Activated CD8-positive, alpha-beta T cell treated with anti-CD3 and anti-CD28 coated beads for 36 hours (primary cell): Measurements from ENCODE around the gene TENT5C. TPM values are rescaled to one million over a fixed set of nuclear protein-coding genes. Genes with fewer than 3 reads are reported as not detected.

ENCODE experiments used
- ATAC-seq: fragments of 200-7000 bp; cut with Tn5 transposase; one replicate; pipeline ENCODE4 v1.10.0; 2021; ENCODE audit warnings: mild to moderate bottlenecking, moderate library complexity
- CTCF ChIA-PET: fragments of 350-600 bp; sonication (Branson Sonifier 250); formaldehyde crosslinking; loops from one replicate; lab custom pipeline; 2021; ENCODE audit warnings: antibody characterized with exemption; lab: Charles Lee
- POLR2A ChIA-PET: fragments of 350-600 bp; sonication (Branson Sonifier 250); formaldehyde crosslinking; loops from one replicate; lab custom pipeline; 2021; ENCODE audit warnings: antibody characterized with exemption; lab: Charles Lee
- DNase-seq: peaks from one replicate; pipeline ENCODE4 v3.0.0-alpha.2; 2020
- H3K27ac Mint-ChIP-seq: one replicate; pipeline ENCODE4 v1.8.0; 2021; ENCODE audit warnings: mild to moderate bottlenecking, mixed read lengths
- H3K27me3 Mint-ChIP-seq: one replicate; pipeline ENCODE4 v1.8.0; 2021; ENCODE audit warnings: mixed read lengths
- H3K36me3 Mint-ChIP-seq: one replicate; pipeline ENCODE4 v1.8.0; 2021; ENCODE audit warnings: low read depth, mixed read lengths
- H3K4me1 Mint-ChIP-seq: one replicate; pipeline ENCODE4 v1.8.0; 2021; ENCODE audit warnings: low read depth, mixed read lengths
- H3K4me3 Mint-ChIP-seq: one replicate; pipeline ENCODE4 v1.8.0; 2021; ENCODE audit warnings: mild to moderate bottlenecking, moderate library complexity, mixed read lengths
- H3K9me3 Mint-ChIP-seq: one replicate; pipeline ENCODE4 v1.8.0; 2021; ENCODE audit warnings: mixed read lengths
- intact Hi-C: fragments of 100-400 bp; cut with micrococcal nuclease; formaldehyde crosslinking; loops from one replicate; pipeline ENCODE4 v1.10.0; 2022
- total RNA-seq, 2 experiments: library from RNA; stranded (reverse); gene quantifications; one replicate each; pipeline ENCODE4 v1.2.3, GENCODE V29; 2021
- TF ChIP-seq, protein P1 (sequence below): fragments of 200-600 bp; IDR thresholded peaks from one replicate; pipeline ENCODE4 v1.8.0; 2022; ENCODE audit warnings: antibody characterized with exemption, mild to moderate bottlenecking

TENT5C gene
- total RNA-seq, 2 experiments from 2014 or later = 13.1 to 13.6 TPM

DNA sequence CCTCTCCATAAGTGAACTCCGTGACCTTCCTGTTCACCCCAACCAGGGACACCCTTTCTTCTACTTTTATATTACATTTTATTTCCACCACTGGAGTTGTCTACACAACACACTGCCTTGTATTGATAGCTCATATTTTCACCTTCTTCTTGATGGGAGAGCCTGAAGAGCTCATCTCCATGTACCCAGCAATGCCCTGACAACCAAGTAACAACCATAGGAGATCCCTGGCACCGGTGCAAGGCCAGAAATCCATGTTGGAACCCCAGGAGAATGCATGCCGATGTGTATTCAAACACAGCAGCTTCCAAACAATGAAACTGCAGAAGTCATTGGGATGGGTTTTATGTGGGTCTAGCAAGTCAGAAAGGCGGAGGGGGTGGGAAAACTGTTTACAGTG, 15.5 kb downstream of the TENT5C start:
- Mint-ChIP-seq H3K36me3 (peaks cover 29% of the 10 kb centered on the region), H3K27me3 (peaks cover 7% of the 10 kb centered on the region), H3K27ac (no peak overlapping the region), H3K4me3 (no peak overlapping the region), H3K9me3 (no peaks in the 10 kb centered on the region), H3K4me1 (peaks cover 24% of the 10 kb centered on the region)
- TF ChIP-seq, protein P1, sequence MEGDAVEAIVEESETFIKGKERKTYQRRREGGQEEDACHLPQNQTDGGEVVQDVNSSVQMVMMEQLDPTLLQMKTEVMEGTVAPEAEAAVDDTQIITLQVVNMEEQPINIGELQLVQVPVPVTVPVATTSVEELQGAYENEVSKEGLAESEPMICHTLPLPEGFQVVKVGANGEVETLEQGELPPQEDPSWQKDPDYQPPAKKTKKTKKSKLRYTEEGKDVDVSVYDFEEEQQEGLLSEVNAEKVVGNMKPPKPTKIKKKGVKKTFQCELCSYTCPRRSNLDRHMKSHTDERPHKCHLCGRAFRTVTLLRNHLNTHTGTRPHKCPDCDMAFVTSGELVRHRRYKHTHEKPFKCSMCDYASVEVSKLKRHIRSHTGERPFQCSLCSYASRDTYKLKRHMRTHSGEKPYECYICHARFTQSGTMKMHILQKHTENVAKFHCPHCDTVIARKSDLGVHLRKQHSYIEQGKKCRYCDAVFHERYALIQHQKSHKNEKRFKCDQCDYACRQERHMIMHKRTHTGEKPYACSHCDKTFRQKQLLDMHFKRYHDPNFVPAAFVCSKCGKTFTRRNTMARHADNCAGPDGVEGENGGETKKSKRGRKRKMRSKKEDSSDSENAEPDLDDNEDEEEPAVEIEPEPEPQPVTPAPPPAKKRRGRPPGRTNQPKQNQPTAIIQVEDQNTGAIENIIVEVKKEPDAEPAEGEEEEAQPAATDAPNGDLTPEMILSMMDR = no peak
- POLR2A ChIA-PET = interaction anchor here (1.7 kb wide), 1 partner anchor 9 kb away, joined by 5 read pairs; no protein-coding TSS in a partner anchor
- CTCF ChIA-PET = interaction anchor here (0.9 to 1.2 kb wide), 3 partner anchors 13 to 87 kb away, joined by 3 to 4 read pairs (median 3); no protein-coding TSS in a partner anchor
- intact Hi-C loops = no loop called here
- DNase-seq (no peak), ATAC-seq (no peak)

DNA sequence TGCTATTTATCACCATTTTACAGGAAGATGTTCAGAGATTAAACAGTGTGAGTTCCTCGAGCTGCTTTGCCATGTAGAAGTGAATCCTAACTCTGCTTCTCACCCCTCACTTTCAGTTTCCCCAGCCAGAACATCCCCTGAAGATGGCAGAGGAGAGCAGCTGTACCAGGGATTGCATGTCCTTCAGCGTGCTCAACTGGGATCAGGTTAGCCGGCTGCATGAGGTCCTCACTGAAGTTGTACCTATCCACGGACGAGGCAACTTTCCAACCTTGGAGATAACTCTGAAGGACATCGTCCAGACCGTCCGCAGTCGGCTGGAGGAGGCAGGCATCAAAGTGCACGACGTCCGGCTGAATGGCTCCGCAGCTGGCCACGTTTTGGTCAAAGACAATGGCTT, 16.9 kb downstream of the TENT5C start:
- ChIA-PET CTCF (interaction anchor here (1.0 to 1.1 kb wide), 2 partner anchors 40 to 88 kb away, joined by 3 to 4 read pairs; no protein-coding TSS in a partner anchor), POLR2A (no interaction called here)
- Mint-ChIP-seq H3K4me1 (peaks cover 23% of the 10 kb centered on the region), H3K27ac (peak overlapping the region; percentile 0), H3K9me3 (no peaks in the 10 kb centered on the region), H3K4me3 (no peak overlapping the region), H3K36me3 (peaks cover 27% of the 10 kb centered on the region), H3K27me3 (peaks cover 12% of the 10 kb centered on the region)
- intact Hi-C loops = no loop called here
- ATAC-seq (peak; percentile 27), DNase-seq (no peak)
- TF ChIP-seq, protein P1 = no peak

DNA sequence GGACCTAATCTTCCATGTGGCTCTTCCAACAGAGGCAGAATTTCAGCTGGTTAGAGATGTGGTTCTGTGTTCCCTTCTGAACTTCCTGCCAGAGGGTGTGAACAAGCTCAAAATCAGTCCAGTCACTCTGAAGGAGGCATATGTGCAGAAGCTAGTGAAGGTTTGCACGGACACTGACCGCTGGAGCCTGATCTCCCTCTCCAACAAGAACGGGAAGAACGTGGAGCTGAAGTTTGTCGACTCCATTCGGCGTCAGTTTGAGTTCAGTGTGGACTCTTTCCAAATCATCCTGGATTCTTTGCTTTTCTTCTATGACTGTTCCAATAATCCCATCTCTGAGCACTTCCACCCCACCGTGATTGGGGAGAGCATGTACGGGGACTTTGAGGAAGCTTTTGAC, 17.3 kb downstream of the TENT5C start:
- TF ChIP-seq, protein P1 = no peak
- Mint-ChIP-seq H3K4me3 (no peak overlapping the region), H3K9me3 (no peaks in the 10 kb centered on the region), H3K27ac (no peak overlapping the region), H3K36me3 (peaks cover 27% of the 10 kb centered on the region), H3K4me1 (peaks cover 22% of the 10 kb centered on the region), H3K27me3 (peaks cover 12% of the 10 kb centered on the region)
- CTCF ChIA-PET = interaction anchor here (1.0 to 1.7 kb wide), 3 partner anchors 10 to 88 kb away, joined by 3 to 5 read pairs (median 4); no protein-coding TSS in a partner anchor
- ATAC-seq (no peak), DNase-seq (no peak)
- intact Hi-C loops = no loop called here
- POLR2A ChIA-PET = no interaction called here

DNA sequence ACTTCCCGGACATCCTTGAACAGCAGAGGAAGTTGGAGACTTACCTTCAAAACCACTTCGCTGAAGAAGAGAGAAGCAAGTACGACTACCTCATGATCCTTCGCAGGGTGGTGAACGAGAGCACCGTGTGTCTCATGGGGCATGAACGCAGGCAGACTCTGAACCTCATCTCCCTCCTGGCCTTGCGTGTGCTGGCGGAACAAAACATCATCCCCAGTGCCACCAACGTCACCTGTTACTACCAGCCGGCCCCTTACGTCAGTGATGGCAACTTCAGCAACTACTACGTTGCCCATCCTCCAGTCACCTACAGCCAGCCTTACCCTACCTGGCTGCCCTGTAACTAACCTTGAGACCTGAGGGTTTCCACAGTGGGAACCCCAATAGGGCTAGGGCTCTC, 17.9 kb downstream of the TENT5C start:
- H3K36me3 Mint-ChIP-seq = peaks cover 27% of the 10 kb centered on the region

More for the DNA sequence above, 17.9 kb downstream of the TENT5C start:
- H3K9me3 Mint-ChIP-seq = no peaks in the 10 kb centered on the region
- ATAC-seq (no peak), DNase-seq (no peak)
- H3K4me1 Mint-ChIP-seq = peaks cover 19% of the 10 kb centered on the region
- CTCF ChIA-PET = interaction anchor here (1.1 to 1.7 kb wide), 3 partner anchors 10 to 89 kb away, joined by 3 to 5 read pairs (median 4); no protein-coding TSS in a partner anchor
- no peak overlapping the region for H3K4me3 Mint-ChIP-seq
- H3K27ac Mint-ChIP-seq = no peak overlapping the region
- POLR2A ChIA-PET = interaction anchor here (1.9 kb wide), 1 partner anchor 30 kb away, joined by 8 read pairs; no protein-coding TSS in a partner anchor
- intact Hi-C loops = no loop called here
- TF ChIP-seq, protein P1 = no peak
- peaks cover 12% of the 10 kb centered on the region for H3K27me3 Mint-ChIP-seq
